A549 (cell line): ENCODE data around the gene RPAP3. TPM values are rescaled to one million over a fixed set of nuclear protein-coding genes. Genes with fewer than 3 reads are reported as not detected.
A peak's percentile ranks its signal among the peaks of the same experiment; 100 is the strongest.

Source experiments
- ATAC-seq, 2 experiments: fragments of 200-7000 bp in 1 of 2; fragments of >200 bp in 1 of 2; cut with Nextera tagmentation in 1 of 2; cut with Tn5 transposase in 1 of 2; 3 replicates each; pipeline versions ENCODE4 v1.8.0 to v1.9.1; 2018 to 2020; ENCODE audit warnings: mild to moderate bottlenecking in 1 of 2, moderate library complexity in 1 of 2
- CTCF ChIA-PET: fragments of 300-600 bp; sonication (Branson Sonifier 250); formaldehyde crosslinking; extraction: SDS; loops from one replicate; lab custom pipeline; 2021; ENCODE audit warnings: antibody characterized with exemption, inconsistent platforms; lab: Yijun Ruan, JAX
- POLR2A ChIA-PET: fragments of 350-600 bp; formaldehyde crosslinking; extraction: SDS; loops from one replicate; lab custom pipeline; 2021; ENCODE audit warnings: antibody characterized with exemption, inconsistent platforms; lab: Yijun Ruan, JAX
- DNase-seq, 2 experiments: peaks; one replicate each; pipeline versions ENCODE4 v3.0.0 to v3.0.0-alpha.2; 2011 to 2016; ENCODE audit warnings: low read depth in 1 of 2, low spot score in 1 of 2
- FAIRE-seq: peaks from 2 replicates; lab custom pipeline; 2011; peaks lifted over from hg19 to GRCh38; lab: Jason Lieb, UNC
- H3K27ac ChIP-seq, 2 experiments: fragments of >200 bp; sonication (Bioruptor Twin); formaldehyde crosslinking; 3 replicates each; pipeline ENCODE4 v1.5.1; 2016 to 2017
- H3K4me1 ChIP-seq: fragments of >200 bp; sonication (Bioruptor Twin); formaldehyde crosslinking; 3 replicates; pipeline ENCODE4 v1.6.1; 2016
- H3K4me2 ChIP-seq: fragments of >200 bp; sonication (Bioruptor Twin); formaldehyde crosslinking; 3 replicates; pipeline ENCODE4 v1.6.1; 2016
- H3K4me3 ChIP-seq: fragments of >200 bp; sonication (Bioruptor Twin); formaldehyde crosslinking; 3 replicates; pipeline ENCODE4 v1.5.1; 2016
- H3K9me3 ChIP-seq: fragments of >200 bp; sonication (Bioruptor Twin); formaldehyde crosslinking; 3 replicates; pipeline ENCODE4 v1.6.1; 2016
- CEBPB ChIP-seq, 2 experiments: fragments of >200 bp in 1 of 2; sonication (Bioruptor Twin) in 1 of 2; formaldehyde crosslinking in 1 of 2; IDR thresholded peaks; 2 replicates each; pipeline ENCODE4 v1.6.1; 2012 to 2016
- EHF ChIP-seq: fragments of 250-450 bp; sonication (Bioruptor Pico); IDR thresholded peaks from 2 replicates; pipeline ENCODE4 v1.5.0; 2020; ENCODE audit warnings: mild to moderate bottlenecking
- ELK1 ChIP-seq: fragments of 150-350 bp; IDR thresholded peaks from 2 replicates; pipeline ENCODE4 v1.6.1; 2014; ENCODE audit warnings: low read depth, mild to moderate bottlenecking, low read length
- ESRRA ChIP-seq: fragments of 150-350 bp; IDR thresholded peaks from 2 replicates; pipeline ENCODE4 v1.6.1; 2014; ENCODE audit warnings: mild to moderate bottlenecking, low read length, borderline replicate concordance
- FOSL2 ChIP-seq, 2 experiments: fragments of 450-650 bp in 1 of 2; fragments of >200 bp in 1 of 2; sonication (Bioruptor Twin) in 1 of 2; formaldehyde crosslinking; IDR thresholded peaks; 2 replicates each; pipeline versions ENCODE4 v1.5.0 to v1.6.1; 2016 to 2020; ENCODE audit warnings: mild to moderate bottlenecking in 1 of 2, moderate library complexity in 1 of 2
- HEYL ChIP-seq: fragments of 250-450 bp; sonication (Bioruptor Pico); IDR thresholded peaks from 2 replicates; pipeline ENCODE4 v1.8.0; 2021; ENCODE audit warnings: mild to moderate bottlenecking, moderate library complexity
- JUN ChIP-seq, 2 experiments: fragments of >200 bp; sonication (Bioruptor Twin); formaldehyde crosslinking; IDR thresholded peaks; 2 replicates in 1 of 2; 3 replicates in 1 of 2; pipeline ENCODE4 v1.6.1; 2016 to 2017
- MAFK ChIP-seq: fragments of 450-650 bp; IDR thresholded peaks from 2 replicates; pipeline ENCODE4 v1.6.1; 2014; ENCODE audit not compliant: partially characterized antibody
- PHF8 ChIP-seq: fragments of 200-600 bp; sonication (generic); IDR thresholded peaks from 2 replicates; pipeline ENCODE4 v1.6.1; 2016; ENCODE audit warnings: low read depth, mild to moderate bottlenecking, antibody characterized with exemption, moderate library complexity, borderline replicate concordance
- POLR2AphosphoS2 ChIP-seq: conservative IDR thresholded peaks from 2 replicates; pipeline ENCODE4 v1.6.1; 2012; ENCODE audit warnings: low read length, improper control_type of control experiment, inconsistent platforms
- RAD21 ChIP-seq, 2 experiments: fragments of >200 bp in 1 of 2; sonication (Bioruptor Twin) in 1 of 2; formaldehyde crosslinking in 1 of 2; IDR thresholded peaks in 1 of 2; conservative IDR thresholded peaks in 1 of 2; 2 replicates in 1 of 2; 3 replicates in 1 of 2; pipeline ENCODE4 v1.6.1; 2012 to 2018; ENCODE audit warnings: inconsistent platforms in 1 of 2
- REST ChIP-seq: fragments of 200-600 bp; sonication (generic); IDR thresholded peaks from 2 replicates; pipeline ENCODE4 v1.6.1; 2016; ENCODE audit warnings: antibody characterized with exemption, mild to moderate bottlenecking, moderate library complexity
- SMC3 ChIP-seq: fragments of >200 bp; sonication (Bioruptor Twin); formaldehyde crosslinking; IDR thresholded peaks from 3 replicates; pipeline ENCODE4 v1.6.1; 2018; ENCODE audit warnings: inconsistent platforms
- SREBF2 ChIP-seq: fragments of 450-650 bp; IDR thresholded peaks from 2 replicates; pipeline ENCODE4 v1.6.1; 2014; ENCODE audit warnings: mild to moderate bottlenecking, moderate library complexity
- ZNF302 ChIP-seq: fragments of 250-450 bp; sonication (Bioruptor Pico); IDR thresholded peaks from 2 replicates; pipeline ENCODE4 v1.9.0; 2021; ENCODE audit warnings: inconsistent platforms, mild to moderate bottlenecking, moderate library complexity
- WGBS: methylation state at CpG from one replicate; pipeline ENCODE4 v1.1.6; 2017; ENCODE audit errors: missing lambda C conversion rate; 5-methylcytosine and 5-hydroxymethylcytosine counted together
- polyA plus RNA-seq, 4 experiments: library from polyadenylated mRNA; depleted of rRNA in 3 of 4; stranded (reverse); fragments of >200 nt; fragmentation: RNase III in 1 of 4; extraction: RNeasy Plus Mini Kit Qiagen cat#74134 plus additional on column Dnase treatment in 1 of 4; gene quantifications; 2 replicates in 3 of 4; 3 replicates in 1 of 4; pipeline ENCODE4 v1.2.3, GENCODE V29; 2011 to 2017

The RPAP3 gene
- polyA plus RNA-seq, 2 of the 4 experiments (the other 2 are of a cell fraction), result 51.6 to 74.6 TPM

- TF ChIP-seq PHF8, result no peak
- TF ChIP-seq ZNF302 (CRISPR knock-in tag), result no peak
- no peak for TF ChIP-seq EHF
- no peak for TF ChIP-seq RAD21 (conservative IDR thresholded peaks at IDR 0.05 in 1 of 2, IDR thresholded peaks at IDR 0.05 in 1 of 2)
- no peak for TF ChIP-seq FOSL2 (IDR thresholded peaks at IDR 0.05)
- TF ChIP-seq FOSL2 (CRISPR knock-in tag; IDR thresholded peaks at IDR 0.05), result no peak
- TF ChIP-seq ELK1, result no peak
- TF ChIP-seq JUN (IDR thresholded peaks at IDR 0.05), result no peak
- TF ChIP-seq REST, result no peak
- TF ChIP-seq CEBPB (IDR thresholded peaks at IDR 0.05), result no peak
- no peak for TF ChIP-seq SMC3
- FAIRE-seq, result no peak
- Histone ChIP-seq H3K4me1 (peaks cover 3% of the 10 kb centered on the region; the same call in 1 of the 3 replicates), H3K9me3 (no peaks in the 10 kb centered on the region), H3K4me2 (no peak overlapping the region), H3K4me3 (no peak overlapping the region), H3K27ac (no peak overlapping the region)
- CTCF ChIA-PET, result interaction anchor here (1.4 to 1.9 kb wide), 4 partner anchors 12 to 140 kb away, joined by 3 to 7 read pairs (median 6); no protein-coding TSS in a partner anchor
- no peak for ATAC-seq
- POLR2A ChIA-PET, result no interaction called here
- WGBS, result 90% methylated on average over 4 of the region's 4 CpGs
- no peak for DNase-seq
Measured at GRCh38 chr12:47698055-47698454, 7.8 kb downstream of the RPAP3 start.

- CTCF ChIA-PET, result interaction anchor here (1.1 to 1.7 kb wide), 2 partner anchors 26 to 38 kb away, joined by 3 read pairs; no protein-coding TSS in a partner anchor
- Histone ChIP-seq H3K4me3 (no peak overlapping the region), H3K27ac (no peak overlapping the region), H3K9me3 (no peaks in the 10 kb centered on the region), H3K4me1 (peaks cover 3% of the 10 kb centered on the region; the same call in 1 of the 3 replicates), H3K4me2 (no peak overlapping the region)
- POLR2A ChIA-PET, result no interaction called here
- TF ChIP-seq ESRRA (no peak), CEBPB (IDR thresholded peaks at IDR 0.05) (peak in 1 of 2 experiments; percentile 43; a peak in 1 of 4 replicates)
- 91% methylated on average over 2 of the region's 2 CpGs for WGBS
- FAIRE-seq (no peak), ATAC-seq (no peak), DNase-seq (no peak)
Measured at GRCh38 chr12:47689215-47689614, 16.6 kb downstream of the RPAP3 start.

- 93% methylated on average over 3 of the region's 3 CpGs for WGBS
- peak; percentile 49 for FAIRE-seq
Measured at GRCh38 chr12:47687636-47688035, 18.2 kb downstream of the RPAP3 start.

More at GRCh38 chr12:47687636-47688035, 18.2 kb downstream of the RPAP3 start:
- no peak for TF ChIP-seq FOSL2 (IDR thresholded peaks at IDR 0.05)
- no peak for TF ChIP-seq FOSL2 (CRISPR knock-in tag; IDR thresholded peaks at IDR 0.05)
- TF ChIP-seq SREBF2, result no peak
- TF ChIP-seq HEYL (CRISPR knock-in tag), result no peak
- no peak for TF ChIP-seq POLR2AphosphoS2
- TF ChIP-seq MAFK, result peak; percentile 31
- CTCF ChIA-PET, result interaction anchor here (0.7 to 5.6 kb wide), 15 partner anchors 14 to 655 kb away, joined by 3 to 47 read pairs (median 4); partner anchors contain the start of genes AMIGO2, PCED1B and RPAP3
- H3K9me3 ChIP-seq, result no peaks in the 10 kb centered on the region
- ATAC-seq, result no peak
- H3K27ac ChIP-seq, result no peak overlapping the region
- peaks cover 3% of the 10 kb centered on the region; the same call in 1 of the 3 replicates for H3K4me1 ChIP-seq
- DNase-seq, result no peak
- POLR2A ChIA-PET, result no interaction called here
- no peak overlapping the region for H3K4me3 ChIP-seq
- no peak overlapping the region for H3K4me2 ChIP-seq
